GM23338 (cell line): ENCODE results near the gene ZCCHC17. TPM values are rescaled to one million over a fixed set of nuclear protein-coding genes. Genes with fewer than 3 reads are reported as not detected.

ENCODE experiments used
- ATAC-seq: fragments of 200-7000 bp; cut with Tn5 transposase; 3 replicates; pipeline ENCODE4 v1.9.1; 2020
- DNase-seq: peaks from one replicate; pipeline ENCODE4 v3.0.0-alpha.2; 2015; ENCODE audit warnings: low spot score
- H2AFZ ChIP-seq: fragments of 200-600 bp; sonication (generic); 2 replicates; pipeline ENCODE4 v1.8.0; 2016; ENCODE audit warnings: antibody characterized with exemption, mild to moderate bottlenecking, moderate library complexity
- H3F3A ChIP-seq: fragments of 200-600 bp; sonication (generic); replicated peaks from 2 replicates; pipeline ENCODE4 v1.8.0; 2017; ENCODE audit warnings: antibody characterized with exemption, mixed run types, low read depth
- H3K27ac ChIP-seq: fragments of 200-600 bp; sonication (generic); 2 replicates; pipeline ENCODE4 v1.6.1; 2016; ENCODE audit warnings: low read depth
- H3K27me3 ChIP-seq: fragments of 200-600 bp; sonication (generic); 2 replicates; pipeline ENCODE4 v1.8.0; 2016; ENCODE audit warnings: mild to moderate bottlenecking, mixed run types, moderate library complexity; ENCODE audit not compliant: insufficient read depth
- H3K36me3 ChIP-seq: fragments of 200-600 bp; sonication (generic); 2 replicates; pipeline ENCODE4 v1.8.0; 2016; ENCODE audit warnings: mild to moderate bottlenecking; ENCODE audit not compliant: insufficient read depth
- H3K4me1 ChIP-seq: fragments of 200-600 bp; sonication (generic); 2 replicates; pipeline ENCODE4 v1.8.0; 2016; ENCODE audit warnings: mild to moderate bottlenecking, moderate library complexity; ENCODE audit not compliant: insufficient read depth
- H3K4me2 ChIP-seq: fragments of 200-600 bp; sonication (generic); 2 replicates; pipeline ENCODE4 v1.7.1; 2017; ENCODE audit warnings: mixed run types
- H3K4me3 ChIP-seq: fragments of 200-600 bp; sonication (generic); 2 replicates; pipeline ENCODE4 v1.6.1; 2016; ENCODE audit warnings: mixed run types
- H3K79me2 ChIP-seq: fragments of 200-600 bp; sonication (generic); replicated peaks from 2 replicates; pipeline ENCODE4 v1.8.0; 2017; ENCODE audit warnings: mild to moderate bottlenecking; ENCODE audit not compliant: insufficient read depth
- H3K9me2 ChIP-seq: fragments of 200-600 bp; sonication (generic); 2 replicates; pipeline ENCODE4 v1.8.0; 2017; ENCODE audit not compliant: insufficient read depth
- H4K20me1 ChIP-seq: fragments of 200-600 bp; sonication (generic); replicated peaks from 2 replicates; pipeline ENCODE4 v1.8.0; 2017; ENCODE audit warnings: mild to moderate bottlenecking; ENCODE audit not compliant: insufficient read depth
- H3K27ac Mint-ChIP-seq: 2 replicates; pipeline ENCODE4 v1.8.0; 2020; ENCODE audit warnings: inconsistent platforms, mild to moderate bottlenecking, moderate library complexity, mixed read lengths
- H3K27me3 Mint-ChIP-seq: 3 replicates; pipeline ENCODE4 v1.8.0; 2022; ENCODE audit warnings: low read depth, mild to moderate bottlenecking, moderate library complexity, mixed read lengths, inconsistent platforms; ENCODE audit not compliant: insufficient read depth, poor library complexity
- H3K36me3 Mint-ChIP-seq: 3 replicates; pipeline ENCODE4 v1.8.0; 2021; ENCODE audit warnings: low read depth, mild to moderate bottlenecking, inconsistent platforms, moderate library complexity, mixed read lengths
- H3K4me1 Mint-ChIP-seq: 3 replicates; pipeline ENCODE4 v1.8.0; 2020; ENCODE audit warnings: mild to moderate bottlenecking, inconsistent platforms, mixed read lengths
- H3K4me3 Mint-ChIP-seq: 3 replicates; pipeline ENCODE4 v1.8.0; 2021; ENCODE audit warnings: moderate library complexity, mild to moderate bottlenecking, inconsistent platforms, mixed read lengths
- H3K9me3 Mint-ChIP-seq: 3 replicates; pipeline ENCODE4 v1.8.0; 2020; ENCODE audit warnings: moderate library complexity, mild to moderate bottlenecking, inconsistent platforms, mixed read lengths
- CREB1 ChIP-seq: fragments of 250-450 bp; sonication (Bioruptor Pico); IDR thresholded peaks from 2 replicates; pipeline ENCODE4 v1.5.0; 2020; ENCODE audit warnings: low read depth, mild to moderate bottlenecking, moderate library complexity
- EZH2 ChIP-seq: fragments of 200-600 bp; sonication (generic); IDR thresholded peaks from one replicate; pipeline ENCODE4 v1.8.0; 2017; ENCODE audit warnings: antibody characterized with exemption, mild to moderate bottlenecking, low read depth; ENCODE audit not compliant: unreplicated experiment
- EZH2phosphoT487 ChIP-seq: fragments of 200-600 bp; sonication (generic); IDR thresholded peaks from one replicate; pipeline ENCODE4 v1.8.1; 2018; ENCODE audit warnings: antibody characterized with exemption; ENCODE audit not compliant: unreplicated experiment
- JUNB ChIP-seq: IDR thresholded peaks from one replicate; pipeline ENCODE4 v1.6.1; 2016; ENCODE audit warnings: antibody characterized with exemption; ENCODE audit not compliant: unreplicated experiment
- POLR2AphosphoS5 ChIP-seq: IDR thresholded peaks from 2 replicates; pipeline ENCODE4 v1.6.1; 2016; ENCODE audit warnings: antibody characterized with exemption, low read depth
- STAT1 ChIP-seq: IDR thresholded peaks from one replicate; pipeline ENCODE4 v1.6.1; 2016; ENCODE audit warnings: antibody characterized with exemption; ENCODE audit not compliant: unreplicated experiment
- polyA plus RNA-seq: library from polyadenylated mRNA; unstranded; fragments of >200 nt; fragmentation: Nextera tagmentation; extraction: Ambion mirVana; gene quantifications from 2 replicates; pipeline ENCODE4 v1.2.1, GENCODE V29; 2016
- total RNA-seq: library from RNA; depleted of rRNA; stranded (reverse); fragments of >200 nt; shearing (Covaris generic); gene quantifications from 2 replicates; pipeline ENCODE4 v1.2.3, GENCODE V29; 2014
- TF ChIP-seq, protein P1 (sequence below): IDR thresholded peaks from one replicate; pipeline ENCODE4 v1.6.1; 2018; ENCODE audit warnings: antibody characterized with exemption; ENCODE audit not compliant: unreplicated experiment
- TF ChIP-seq, protein P2 (sequence below): fragments of 250-450 bp; sonication (Bioruptor Pico); IDR thresholded peaks from 2 replicates; pipeline ENCODE4 v1.5.0; 2020; ENCODE audit warnings: mild to moderate bottlenecking, moderate library complexity
- TF ChIP-seq, protein P3 (sequence below): IDR thresholded peaks from 2 replicates; pipeline ENCODE4 v1.6.1; 2016; ENCODE audit warnings: antibody characterized with exemption
- TF ChIP-seq, protein P4 (sequence below), 2 experiments: fragments of 200-600 bp in 1 of 2; sonication (generic) in 1 of 2; conservative IDR thresholded peaks; 2 replicates each; pipeline versions ENCODE4 v1.5.1 to v1.6.1; 2016 to 2017; ENCODE audit warnings: antibody characterized with exemption in 2 of 2, low read depth in 2 of 2, mild to moderate bottlenecking in 2 of 2, moderate library complexity in 1 of 2

Gene ZCCHC17
- total and polyA plus RNA-seq, 2 experiments from 2014 or later: 40.1 to 134 TPM

DNA sequence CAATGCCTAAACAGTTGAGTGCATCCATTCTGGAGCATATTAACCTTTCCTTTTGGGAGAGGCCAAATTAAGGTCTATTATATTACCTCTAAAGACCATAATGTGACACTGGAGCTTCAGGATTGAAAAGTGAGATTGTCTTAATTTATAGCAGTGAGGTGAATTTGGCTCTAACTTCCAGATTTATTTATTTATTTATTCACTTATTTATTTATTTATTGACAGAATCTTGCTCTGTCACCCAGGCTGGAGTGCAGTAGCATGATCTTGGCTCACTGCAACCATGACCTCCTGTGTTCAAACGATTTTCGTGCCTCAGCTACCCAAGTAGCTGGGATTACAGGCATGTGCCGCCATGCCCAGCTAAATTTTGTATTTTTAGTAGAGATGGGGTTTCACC lies 19.1 kb downstream of the ZCCHC17 start:
- H3K9me2 ChIP-seq: no peaks in the 10 kb centered on the region
- no peaks in the 10 kb centered on the region for H3K4me1 Mint-ChIP-seq
- H3K27ac ChIP-seq: no peak overlapping the region
- H3K4me1 ChIP-seq: no peaks in the 10 kb centered on the region
- no peaks in the 10 kb centered on the region for H3K27me3 ChIP-seq
- no peak for DNase-seq
- H3K9me3 Mint-ChIP-seq: no peaks in the 10 kb centered on the region
- TF ChIP-seq EZH2 (no peak), CREB1 (no peak), JUNB (no peak), EZH2phosphoT487 (no peak), POLR2AphosphoS5 (no peak), STAT1 (no peak)
- TF ChIP-seq, protein P1, sequence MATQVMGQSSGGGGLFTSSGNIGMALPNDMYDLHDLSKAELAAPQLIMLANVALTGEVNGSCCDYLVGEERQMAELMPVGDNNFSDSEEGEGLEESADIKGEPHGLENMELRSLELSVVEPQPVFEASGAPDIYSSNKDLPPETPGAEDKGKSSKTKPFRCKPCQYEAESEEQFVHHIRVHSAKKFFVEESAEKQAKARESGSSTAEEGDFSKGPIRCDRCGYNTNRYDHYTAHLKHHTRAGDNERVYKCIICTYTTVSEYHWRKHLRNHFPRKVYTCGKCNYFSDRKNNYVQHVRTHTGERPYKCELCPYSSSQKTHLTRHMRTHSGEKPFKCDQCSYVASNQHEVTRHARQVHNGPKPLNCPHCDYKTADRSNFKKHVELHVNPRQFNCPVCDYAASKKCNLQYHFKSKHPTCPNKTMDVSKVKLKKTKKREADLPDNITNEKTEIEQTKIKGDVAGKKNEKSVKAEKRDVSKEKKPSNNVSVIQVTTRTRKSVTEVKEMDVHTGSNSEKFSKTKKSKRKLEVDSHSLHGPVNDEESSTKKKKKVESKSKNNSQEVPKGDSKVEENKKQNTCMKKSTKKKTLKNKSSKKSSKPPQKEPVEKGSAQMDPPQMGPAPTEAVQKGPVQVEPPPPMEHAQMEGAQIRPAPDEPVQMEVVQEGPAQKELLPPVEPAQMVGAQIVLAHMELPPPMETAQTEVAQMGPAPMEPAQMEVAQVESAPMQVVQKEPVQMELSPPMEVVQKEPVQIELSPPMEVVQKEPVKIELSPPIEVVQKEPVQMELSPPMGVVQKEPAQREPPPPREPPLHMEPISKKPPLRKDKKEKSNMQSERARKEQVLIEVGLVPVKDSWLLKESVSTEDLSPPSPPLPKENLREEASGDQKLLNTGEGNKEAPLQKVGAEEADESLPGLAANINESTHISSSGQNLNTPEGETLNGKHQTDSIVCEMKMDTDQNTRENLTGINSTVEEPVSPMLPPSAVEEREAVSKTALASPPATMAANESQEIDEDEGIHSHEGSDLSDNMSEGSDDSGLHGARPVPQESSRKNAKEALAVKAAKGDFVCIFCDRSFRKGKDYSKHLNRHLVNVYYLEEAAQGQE: no peak
- TF ChIP-seq, protein P2, sequence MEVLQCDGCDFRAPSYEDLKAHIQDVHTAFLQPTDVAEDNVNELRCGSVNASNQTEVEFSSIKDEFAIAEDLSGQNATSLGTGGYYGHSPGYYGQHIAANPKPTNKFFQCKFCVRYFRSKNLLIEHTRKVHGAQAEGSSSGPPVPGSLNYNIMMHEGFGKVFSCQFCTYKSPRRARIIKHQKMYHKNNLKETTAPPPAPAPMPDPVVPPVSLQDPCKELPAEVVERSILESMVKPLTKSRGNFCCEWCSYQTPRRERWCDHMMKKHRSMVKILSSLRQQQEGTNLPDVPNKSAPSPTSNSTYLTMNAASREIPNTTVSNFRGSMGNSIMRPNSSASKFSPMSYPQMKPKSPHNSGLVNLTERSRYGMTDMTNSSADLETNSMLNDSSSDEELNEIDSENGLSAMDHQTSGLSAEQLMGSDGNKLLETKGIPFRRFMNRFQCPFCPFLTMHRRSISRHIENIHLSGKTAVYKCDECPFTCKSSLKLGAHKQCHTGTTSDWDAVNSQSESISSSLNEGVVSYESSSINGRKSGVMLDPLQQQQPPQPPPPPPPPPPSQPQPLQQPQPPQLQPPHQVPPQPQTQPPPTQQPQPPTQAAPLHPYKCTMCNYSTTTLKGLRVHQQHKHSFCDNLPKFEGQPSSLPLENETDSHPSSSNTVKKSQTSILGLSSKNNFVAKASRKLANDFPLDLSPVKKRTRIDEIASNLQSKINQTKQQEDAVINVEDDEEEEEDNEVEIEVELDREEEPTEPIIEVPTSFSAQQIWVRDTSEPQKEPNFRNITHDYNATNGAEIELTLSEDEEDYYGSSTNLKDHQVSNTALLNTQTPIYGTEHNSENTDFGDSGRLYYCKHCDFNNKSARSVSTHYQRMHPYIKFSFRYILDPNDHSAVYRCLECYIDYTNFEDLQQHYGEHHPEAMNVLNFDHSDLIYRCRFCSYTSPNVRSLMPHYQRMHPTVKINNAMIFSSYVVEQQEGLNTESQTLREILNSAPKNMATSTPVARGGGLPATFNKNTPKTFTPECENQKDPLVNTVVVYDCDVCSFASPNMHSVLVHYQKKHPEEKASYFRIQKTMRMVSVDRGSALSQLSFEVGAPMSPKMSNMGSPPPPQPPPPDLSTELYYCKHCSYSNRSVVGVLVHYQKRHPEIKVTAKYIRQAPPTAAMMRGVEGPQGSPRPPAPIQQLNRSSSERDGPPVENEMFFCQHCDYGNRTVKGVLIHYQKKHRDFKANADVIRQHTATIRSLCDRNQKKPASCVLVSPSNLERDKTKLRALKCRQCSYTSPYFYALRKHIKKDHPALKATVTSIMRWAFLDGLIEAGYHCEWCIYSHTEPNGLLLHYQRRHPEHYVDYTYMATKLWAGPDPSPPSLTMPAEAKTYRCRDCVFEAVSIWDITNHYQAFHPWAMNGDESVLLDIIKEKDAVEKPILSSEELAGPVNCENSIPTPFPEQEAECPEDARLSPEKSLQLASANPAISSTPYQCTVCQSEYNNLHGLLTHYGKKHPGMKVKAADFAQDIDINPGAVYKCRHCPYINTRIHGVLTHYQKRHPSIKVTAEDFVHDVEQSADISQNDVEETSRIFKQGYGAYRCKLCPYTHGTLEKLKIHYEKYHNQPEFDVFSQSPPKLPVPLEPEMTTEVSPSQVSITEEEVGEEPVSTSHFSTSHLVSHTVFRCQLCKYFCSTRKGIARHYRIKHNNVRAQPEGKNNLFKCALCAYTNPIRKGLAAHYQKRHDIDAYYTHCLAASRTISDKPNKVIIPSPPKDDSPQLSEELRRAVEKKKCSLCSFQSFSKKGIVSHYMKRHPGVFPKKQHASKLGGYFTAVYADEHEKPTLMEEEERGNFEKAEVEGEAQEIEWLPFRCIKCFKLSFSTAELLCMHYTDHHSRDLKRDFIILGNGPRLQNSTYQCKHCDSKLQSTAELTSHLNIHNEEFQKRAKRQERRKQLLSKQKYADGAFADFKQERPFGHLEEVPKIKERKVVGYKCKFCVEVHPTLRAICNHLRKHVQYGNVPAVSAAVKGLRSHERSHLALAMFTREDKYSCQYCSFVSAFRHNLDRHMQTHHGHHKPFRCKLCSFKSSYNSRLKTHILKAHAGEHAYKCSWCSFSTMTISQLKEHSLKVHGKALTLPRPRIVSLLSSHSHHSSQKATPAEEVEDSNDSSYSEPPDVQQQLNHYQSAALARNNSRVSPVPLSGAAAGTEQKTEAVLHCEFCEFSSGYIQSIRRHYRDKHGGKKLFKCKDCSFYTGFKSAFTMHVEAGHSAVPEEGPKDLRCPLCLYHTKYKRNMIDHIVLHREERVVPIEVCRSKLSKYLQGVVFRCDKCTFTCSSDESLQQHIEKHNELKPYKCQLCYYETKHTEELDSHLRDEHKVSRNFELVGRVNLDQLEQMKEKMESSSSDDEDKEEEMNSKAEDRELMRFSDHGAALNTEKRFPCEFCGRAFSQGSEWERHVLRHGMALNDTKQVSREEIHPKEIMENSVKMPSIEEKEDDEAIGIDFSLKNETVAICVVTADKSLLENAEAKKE: no peak
- TF ChIP-seq, protein P3, sequence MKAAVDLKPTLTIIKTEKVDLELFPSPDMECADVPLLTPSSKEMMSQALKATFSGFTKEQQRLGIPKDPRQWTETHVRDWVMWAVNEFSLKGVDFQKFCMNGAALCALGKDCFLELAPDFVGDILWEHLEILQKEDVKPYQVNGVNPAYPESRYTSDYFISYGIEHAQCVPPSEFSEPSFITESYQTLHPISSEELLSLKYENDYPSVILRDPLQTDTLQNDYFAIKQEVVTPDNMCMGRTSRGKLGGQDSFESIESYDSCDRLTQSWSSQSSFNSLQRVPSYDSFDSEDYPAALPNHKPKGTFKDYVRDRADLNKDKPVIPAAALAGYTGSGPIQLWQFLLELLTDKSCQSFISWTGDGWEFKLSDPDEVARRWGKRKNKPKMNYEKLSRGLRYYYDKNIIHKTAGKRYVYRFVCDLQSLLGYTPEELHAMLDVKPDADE: no peak
- TF ChIP-seq, protein P4, sequence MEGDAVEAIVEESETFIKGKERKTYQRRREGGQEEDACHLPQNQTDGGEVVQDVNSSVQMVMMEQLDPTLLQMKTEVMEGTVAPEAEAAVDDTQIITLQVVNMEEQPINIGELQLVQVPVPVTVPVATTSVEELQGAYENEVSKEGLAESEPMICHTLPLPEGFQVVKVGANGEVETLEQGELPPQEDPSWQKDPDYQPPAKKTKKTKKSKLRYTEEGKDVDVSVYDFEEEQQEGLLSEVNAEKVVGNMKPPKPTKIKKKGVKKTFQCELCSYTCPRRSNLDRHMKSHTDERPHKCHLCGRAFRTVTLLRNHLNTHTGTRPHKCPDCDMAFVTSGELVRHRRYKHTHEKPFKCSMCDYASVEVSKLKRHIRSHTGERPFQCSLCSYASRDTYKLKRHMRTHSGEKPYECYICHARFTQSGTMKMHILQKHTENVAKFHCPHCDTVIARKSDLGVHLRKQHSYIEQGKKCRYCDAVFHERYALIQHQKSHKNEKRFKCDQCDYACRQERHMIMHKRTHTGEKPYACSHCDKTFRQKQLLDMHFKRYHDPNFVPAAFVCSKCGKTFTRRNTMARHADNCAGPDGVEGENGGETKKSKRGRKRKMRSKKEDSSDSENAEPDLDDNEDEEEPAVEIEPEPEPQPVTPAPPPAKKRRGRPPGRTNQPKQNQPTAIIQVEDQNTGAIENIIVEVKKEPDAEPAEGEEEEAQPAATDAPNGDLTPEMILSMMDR (conservative IDR thresholded peaks at IDR 0.05; ENCODE audit: low read depth in 2 of 2): no peak
- peaks cover 2% of the 10 kb centered on the region; the same call in 1 of the 2 replicates for H3K79me2 ChIP-seq
- H4K20me1 ChIP-seq: peaks cover 8% of the 10 kb centered on the region; the same call in 1 of the 2 replicates
- ATAC-seq: no peak
- no peak overlapping the region for H3K4me3 ChIP-seq
- H3K36me3 ChIP-seq: peaks cover 39% of the 10 kb centered on the region
- H3K36me3 Mint-ChIP-seq: peaks cover 48% of the 10 kb centered on the region
- H3K4me3 Mint-ChIP-seq: no peak overlapping the region
- no peak overlapping the region for H3K27ac Mint-ChIP-seq
- no peak overlapping the region for H3K4me2 ChIP-seq
- H3F3A ChIP-seq: no peaks in the 10 kb centered on the region
- no peaks in the 10 kb centered on the region for H3K27me3 Mint-ChIP-seq
- H2AFZ ChIP-seq: no peak overlapping the region
